GF-D8 (cell line): Measurements from ENCODE around the gene MEGF10.

Source experiments
- DNase-seq: peaks from one replicate; lab custom pipeline; 2025; lab: John Stamatoyannopoulos, UW

Gene MEGF10

DNA sequence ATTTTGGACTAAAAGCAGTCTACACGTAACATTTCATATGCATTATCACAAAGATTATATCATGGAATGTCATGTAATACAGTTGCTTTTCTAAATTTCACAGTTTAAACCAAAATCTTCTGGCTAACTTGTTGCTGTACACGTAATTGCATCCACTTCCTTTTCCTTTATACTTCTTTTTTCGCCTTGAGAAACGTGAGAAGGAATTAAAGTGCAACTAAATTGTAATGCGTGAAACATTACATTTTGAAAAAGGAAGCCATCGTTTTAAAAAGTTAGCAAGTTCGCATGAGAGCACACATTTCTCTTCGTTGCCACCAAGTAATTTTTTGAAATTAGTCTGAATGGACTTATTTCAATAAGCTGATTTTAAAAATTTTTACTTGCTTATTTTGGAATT lies 80.0 kb downstream of the MEGF10 start:
- no peak for DNase-seq

DNA sequence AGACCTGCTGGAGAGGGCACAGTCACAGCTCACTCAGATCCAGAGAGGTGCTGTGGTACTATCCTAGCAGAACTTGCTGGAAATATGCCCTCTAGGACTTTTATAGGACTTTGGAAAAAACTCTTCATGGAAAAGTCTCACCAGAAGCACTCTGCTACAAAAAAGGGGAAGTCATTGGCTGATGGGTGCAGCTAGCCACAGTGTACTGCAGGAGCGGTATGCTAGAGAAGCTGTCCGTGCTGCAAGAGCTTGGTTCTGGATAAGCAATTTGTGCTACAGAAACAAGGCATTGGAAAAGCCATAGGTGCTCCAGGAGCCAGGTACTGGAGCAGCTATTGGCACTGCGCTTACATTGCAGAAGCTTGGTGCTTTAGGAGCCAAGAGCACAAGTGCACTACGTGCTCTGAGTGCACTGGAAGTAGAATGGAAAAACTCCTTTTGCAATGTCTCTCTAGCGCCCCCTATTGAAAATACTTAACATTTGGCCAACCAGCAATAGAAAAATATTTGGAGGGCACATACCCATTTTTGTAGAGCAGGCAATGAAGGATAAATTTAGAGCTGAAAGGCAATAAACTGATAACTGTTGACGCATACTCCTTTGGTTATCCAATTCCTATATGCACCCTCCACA lies 83.4 kb downstream of the MEGF10 start:
- no peak for DNase-seq

DNA sequence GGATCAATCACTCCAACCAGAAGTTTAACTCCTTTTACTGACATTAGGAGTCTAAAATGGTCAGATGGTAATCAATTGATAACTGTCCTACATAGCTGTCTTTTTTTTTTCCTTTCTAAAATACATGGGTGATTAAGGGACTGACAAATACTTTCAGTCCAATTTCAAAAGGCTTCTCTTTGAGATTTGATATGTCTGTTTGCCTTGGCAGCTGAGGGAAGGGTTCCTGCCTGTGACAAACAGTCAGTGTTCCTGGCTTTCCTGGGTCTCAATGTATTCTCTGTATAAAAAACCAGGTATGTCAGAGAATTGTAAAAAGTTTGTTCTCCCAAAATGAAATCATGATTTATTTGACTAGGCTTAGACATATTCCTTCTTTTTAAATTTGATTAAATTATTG lies 84.5 kb downstream of the MEGF10 start:
- no peak for DNase-seq

DNA sequence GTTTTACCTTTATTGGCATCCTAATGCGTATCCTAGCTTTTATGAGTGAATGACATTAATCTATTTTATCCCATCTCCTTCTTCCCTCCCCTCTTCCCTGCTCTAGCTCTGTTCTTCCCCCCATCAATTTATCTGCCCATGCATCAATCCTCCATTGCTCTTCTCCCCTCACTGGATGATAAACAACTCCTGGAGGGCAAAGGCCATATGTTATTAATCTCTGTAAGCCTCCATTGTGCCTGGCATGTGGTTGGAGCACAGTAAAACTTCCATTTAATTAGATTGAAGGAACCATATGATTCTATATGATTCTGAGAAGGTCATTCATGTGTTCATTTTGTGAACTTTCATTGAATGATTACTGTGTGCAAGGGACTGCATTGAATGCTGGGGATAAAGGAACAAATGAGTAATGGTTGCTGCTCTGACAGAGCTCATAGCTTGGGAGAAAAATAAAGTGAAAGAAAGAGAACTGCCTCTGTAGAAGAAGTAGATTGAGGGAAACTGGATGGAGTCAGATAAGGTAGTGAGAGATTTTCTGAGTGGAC lies 85.0 kb downstream of the MEGF10 start:
- DNase-seq: no peak

DNA sequence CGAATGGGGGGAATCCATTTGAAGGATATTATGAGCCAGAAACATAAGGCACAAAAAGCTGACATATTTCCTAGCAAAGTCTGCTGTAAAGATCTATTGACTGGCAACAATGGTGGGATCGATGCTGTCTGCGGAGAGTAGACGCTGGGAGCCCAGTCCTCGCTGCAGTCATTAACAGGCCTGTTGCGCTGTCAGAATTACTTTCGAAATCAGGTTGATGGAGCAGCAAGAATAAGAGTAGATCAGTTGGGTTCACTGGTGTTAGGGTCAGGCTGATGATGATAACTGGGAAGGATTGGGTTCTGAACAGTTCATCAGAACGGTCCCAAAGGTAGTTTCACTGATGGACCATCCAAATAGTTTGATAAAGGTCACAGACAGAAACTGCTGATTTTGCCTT lies 87.1 kb downstream of the MEGF10 start:
- DNase-seq: no peak

DNA sequence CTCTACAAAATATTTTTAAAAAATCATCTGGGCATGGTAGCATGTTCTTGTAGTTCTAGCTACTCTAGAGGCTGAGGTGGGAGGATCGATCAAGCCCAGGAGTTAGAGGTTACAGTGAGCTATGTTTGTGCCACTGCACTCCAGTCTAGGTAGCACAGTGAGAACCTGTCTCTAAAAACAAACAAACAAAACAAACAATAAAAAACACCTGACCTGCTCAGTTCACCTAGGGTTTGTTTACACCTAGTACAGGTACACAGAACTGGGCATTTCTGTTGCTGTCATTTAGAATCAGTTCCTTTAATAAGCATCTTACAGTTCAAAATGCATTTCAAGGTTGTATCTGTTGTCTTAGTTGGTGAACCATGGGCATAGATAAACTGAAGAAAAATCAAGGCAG lies 95.3 kb downstream of the MEGF10 start:
- no peak for DNase-seq

DNA sequence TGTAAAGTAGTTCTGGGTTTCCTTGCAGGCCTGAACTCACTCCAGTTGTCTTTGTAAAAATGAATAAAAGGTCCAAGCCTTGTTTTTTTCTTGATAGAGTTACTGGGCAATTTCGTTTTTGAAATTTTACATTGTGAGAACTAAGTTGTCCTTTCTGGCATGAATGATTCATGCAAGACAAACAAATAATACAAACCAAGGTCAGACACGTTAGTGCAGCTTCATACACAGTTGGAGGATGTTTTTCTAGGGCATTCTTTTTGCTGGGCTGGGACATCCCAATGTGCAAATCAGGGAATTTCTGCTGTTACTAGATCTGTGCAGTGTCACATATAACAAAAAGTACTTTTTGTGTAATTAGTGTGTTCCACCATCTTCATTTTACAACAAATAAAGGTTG lies 96.0 kb downstream of the MEGF10 start:
- no peak for DNase-seq

DNA sequence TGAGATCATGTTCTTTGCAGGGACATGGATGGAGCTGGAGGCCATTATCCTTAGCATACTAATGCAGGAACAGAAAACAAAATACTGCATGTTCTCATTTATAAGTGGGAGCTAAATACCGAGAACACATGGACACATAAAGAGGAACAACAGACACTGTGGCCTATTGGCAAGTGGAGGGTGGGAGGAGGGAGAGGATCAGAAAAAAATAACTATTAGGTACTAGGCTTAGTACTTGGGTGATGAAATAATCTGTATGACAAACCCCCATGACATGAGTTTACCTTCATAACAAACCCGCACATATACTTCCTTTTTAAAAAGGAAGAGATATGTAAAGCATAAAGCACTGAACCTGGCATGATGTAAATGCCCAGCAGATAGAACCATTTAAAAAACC lies 99.0 kb downstream of the MEGF10 start:
- no peak for DNase-seq

DNA sequence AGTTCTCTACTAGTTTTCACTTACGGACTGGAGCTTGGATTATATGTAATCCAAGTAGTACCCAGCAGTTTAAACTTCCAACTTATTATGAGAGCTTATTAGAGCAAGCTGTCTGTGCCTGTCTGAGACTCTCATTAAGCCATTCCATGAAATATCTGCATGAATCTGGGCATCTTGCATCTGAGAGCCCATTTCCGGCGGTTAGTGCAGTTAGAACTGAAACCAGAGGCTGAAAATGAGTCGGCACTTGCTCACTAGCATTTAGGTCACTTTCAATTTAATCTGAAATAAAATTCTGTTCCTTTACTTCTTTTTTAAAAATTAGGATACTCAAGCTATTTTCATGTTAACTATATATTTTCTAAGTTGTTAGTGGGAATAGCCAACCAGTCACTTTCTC lies 102.2 kb downstream of the MEGF10 start:
- DNase-seq: no peak

DNA sequence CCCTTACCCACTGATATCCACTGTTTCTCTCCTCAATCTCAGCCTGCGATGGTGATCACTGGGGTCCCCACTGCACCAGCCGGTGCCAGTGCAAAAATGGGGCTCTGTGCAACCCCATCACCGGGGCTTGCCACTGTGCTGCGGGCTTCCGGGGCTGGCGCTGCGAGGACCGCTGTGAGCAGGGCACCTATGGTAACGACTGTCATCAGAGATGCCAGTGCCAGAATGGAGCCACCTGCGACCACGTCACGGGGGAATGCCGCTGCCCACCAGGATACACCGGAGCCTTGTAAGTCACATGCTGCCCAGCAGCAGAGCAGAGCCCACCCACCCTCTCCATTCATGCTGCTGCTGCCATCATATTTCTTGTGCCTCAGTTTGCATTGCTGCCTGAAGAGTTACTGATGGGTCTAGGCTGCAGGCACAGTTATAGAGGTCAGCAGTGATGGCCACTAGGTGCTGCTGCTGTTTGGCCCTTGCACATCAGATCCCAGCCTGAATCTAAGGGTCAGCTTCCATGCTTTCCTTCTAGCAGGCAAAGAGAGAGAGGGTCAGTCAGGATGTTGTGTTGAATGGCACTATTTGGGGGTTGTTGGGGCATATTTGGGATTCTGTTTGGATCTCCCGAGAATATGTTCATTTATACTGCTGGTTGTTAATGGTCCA lies 106.0 kb downstream of the MEGF10 start:
- DNase-seq: no peak

DNA sequence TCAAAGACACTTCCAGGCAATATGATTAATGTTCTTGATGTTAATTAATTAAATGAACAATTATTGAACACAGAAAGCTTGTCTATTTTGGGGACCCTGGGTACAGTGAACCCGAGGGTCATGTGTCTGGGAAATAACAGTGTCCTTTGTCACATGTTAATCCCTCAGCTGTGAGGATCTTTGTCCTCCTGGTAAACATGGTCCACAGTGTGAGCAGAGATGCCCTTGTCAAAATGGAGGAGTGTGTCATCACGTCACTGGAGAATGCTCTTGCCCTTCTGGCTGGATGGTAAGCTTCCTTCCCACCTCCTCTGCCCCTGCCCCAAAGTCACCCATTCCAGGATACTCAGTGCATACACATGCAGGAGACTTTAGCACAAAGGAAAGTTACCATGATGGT lies 107.9 kb downstream of the MEGF10 start:
- no peak for DNase-seq

DNA sequence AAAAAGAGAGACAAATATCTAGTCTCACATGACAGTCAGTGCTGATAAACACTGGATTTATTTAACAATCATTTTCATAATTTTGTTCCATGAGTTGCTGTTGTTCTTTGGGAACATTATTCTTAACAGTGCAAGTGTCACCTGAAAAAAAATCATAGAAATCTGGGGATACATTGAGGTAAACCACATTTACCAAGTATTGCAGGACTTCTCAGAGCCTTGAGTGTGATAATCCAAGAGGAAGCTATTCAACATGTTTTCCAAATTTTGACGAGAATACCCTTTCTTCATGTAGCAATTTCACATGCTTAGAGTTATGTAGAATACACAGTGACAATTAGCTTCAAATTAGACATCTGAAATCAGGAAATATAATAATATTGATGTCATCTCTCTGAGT lies 108.5 kb downstream of the MEGF10 start:
- no peak for DNase-seq

DNA sequence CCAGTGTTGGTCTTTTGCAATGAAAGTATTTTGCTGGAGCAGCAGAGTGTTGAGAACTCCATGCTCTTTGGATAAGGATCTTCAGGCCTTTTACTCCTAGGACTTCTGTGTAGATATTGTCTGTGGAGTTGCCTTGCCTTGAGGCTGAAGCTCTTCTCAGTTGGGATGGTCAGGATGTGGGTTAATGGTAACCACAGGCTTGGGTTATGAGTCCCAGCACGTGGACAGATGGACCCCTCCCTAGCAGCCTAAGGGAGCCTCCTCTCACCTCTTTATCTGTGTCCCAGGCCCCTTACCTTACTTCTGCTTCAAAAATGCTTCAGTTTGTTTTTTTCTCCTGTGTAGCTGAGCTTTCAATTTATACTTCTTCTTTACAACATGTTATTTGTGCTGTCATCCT lies 109.9 kb downstream of the MEGF10 start:
- no peak for DNase-seq

DNA sequence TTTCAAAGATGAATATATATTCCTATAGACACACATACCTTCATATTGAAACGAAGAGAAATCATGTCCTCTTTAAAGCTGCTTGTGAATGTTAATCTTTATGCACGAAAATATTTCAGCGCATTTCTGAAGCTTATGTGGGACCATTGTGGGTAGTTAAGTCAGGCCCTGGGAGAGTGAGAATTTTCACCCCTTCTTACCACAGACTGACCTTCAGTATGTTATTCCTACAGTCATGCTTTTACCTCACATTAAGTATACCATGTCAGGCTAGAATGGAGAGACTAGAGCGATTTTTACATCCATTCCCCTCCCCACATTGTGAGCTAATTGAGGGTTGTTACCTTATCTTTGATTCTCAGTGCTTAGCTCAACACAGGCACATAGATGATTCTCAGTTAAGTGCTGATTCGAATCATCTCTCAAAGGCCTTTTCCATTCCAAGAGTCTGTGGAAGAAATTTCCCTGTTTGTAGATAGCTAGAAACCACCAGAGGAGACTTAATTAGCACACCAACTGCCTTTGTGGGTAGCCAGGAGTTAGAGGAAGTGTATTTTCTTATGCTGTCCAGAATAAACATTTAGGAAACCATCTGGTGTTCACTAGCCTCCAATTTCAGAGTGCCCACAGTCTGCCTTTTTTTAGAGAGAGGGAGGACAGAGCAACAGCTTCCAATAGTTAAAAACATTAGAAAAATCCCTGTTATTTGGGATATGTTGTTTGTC lies 110.5 kb downstream of the MEGF10 start:
- no peak for DNase-seq

DNA sequence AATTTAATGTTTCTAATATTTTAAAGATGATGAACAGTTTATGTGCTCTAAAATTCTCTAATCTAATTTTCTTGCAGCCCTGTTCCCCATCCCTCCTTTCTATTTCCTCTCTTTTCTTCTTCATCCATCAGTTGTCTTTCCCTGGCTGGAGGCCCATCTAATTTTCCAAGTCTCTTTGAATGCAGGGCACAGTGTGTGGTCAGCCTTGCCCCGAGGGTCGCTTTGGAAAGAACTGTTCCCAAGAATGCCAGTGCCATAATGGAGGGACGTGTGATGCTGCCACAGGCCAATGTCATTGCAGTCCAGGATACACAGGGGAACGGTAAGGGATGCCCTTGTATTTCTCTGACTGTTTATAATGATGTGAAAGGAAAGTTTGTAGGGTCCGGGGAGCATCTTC lies 111.8 kb downstream of the MEGF10 start:
- DNase-seq: no peak

DNA sequence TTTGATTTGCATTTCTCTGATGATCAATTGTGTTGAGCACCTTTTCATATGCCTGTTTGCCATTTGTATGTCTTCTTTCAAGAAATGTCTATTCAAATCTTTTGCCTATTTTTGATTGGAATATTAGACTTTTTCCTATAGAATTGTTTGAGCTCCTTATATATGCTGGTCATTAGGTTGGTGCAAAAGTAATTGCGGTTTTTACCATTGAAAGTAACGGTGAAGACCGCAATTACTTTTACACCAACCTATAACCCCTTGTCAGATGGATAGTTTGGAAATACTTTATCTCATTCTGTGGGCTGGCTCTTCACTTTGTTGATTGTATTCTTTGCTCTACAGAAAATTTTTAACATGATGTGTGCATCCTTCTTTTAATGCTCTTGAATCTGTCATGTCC lies 113.6 kb downstream of the MEGF10 start:
- no peak for DNase-seq

DNA sequence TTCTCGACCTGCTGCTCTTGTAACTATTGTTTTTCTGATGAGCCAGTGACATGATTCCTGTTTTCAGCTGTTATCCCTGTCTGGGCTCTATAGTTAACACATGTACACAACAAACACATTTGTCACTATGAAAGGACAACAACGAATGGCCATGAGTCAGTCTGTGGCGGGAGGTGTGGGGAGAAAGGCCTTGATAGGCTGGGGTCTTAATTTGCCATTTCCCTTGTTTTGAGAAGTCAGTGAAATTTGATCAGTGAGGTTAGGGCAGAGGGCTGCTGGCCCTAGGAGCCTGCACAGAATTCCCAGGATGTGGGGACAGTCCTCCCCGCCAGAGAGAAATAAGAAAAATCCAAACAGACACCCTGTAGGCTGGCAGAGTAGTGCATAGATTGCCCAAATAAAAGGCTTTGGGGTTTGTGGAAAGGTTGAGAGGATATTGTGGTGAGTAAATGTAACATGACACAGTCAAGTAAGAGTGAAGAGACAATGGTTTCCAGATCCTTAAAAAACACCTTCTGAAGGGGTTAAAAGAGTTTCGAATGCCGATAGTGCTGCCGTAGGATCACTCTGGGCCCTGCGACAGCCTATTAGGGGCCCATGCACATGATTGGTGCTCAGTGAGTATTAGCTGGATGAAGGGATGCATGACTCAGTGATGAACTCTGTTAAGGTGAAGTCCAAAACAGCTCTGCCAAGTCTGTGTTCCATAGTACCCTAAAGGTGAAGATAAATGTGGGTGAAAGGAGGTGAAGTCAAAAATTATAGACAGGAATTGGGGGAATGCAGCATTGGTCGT lies 115.9 kb downstream of the MEGF10 start:
- no peak for DNase-seq

DNA sequence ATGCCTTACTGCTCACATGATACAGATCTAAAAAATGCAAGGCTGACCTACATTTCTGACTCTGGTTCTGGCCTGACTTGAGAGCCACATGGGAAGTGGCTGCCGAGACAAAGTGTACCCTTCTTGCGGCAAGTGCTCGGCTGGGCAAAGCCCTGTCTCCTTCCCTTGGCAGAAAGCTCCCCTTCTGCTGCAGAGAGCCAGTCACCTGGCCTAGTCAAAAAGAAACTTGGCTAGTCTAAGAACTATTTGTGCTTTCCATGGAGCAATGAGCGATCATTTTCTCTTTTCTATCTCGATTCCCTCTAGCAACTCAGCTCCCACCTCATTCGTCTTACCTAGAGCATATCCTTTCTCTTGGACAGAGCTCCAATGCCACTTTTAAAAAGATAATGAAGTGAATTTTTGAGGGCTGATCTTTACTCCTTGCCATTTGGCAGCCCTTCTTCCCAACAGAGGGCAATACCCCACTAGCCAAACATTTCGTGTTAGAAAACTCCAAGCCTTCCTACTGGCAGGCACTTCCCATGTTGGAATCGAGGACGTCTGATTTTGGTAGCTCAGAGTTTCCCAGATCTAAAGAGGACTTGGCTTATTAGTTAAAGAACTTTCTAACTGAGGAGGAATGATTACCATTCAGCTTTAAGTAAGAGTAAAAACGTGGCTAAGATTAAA lies 118.8 kb downstream of the MEGF10 start:
- DNase-seq: no peak

DNA sequence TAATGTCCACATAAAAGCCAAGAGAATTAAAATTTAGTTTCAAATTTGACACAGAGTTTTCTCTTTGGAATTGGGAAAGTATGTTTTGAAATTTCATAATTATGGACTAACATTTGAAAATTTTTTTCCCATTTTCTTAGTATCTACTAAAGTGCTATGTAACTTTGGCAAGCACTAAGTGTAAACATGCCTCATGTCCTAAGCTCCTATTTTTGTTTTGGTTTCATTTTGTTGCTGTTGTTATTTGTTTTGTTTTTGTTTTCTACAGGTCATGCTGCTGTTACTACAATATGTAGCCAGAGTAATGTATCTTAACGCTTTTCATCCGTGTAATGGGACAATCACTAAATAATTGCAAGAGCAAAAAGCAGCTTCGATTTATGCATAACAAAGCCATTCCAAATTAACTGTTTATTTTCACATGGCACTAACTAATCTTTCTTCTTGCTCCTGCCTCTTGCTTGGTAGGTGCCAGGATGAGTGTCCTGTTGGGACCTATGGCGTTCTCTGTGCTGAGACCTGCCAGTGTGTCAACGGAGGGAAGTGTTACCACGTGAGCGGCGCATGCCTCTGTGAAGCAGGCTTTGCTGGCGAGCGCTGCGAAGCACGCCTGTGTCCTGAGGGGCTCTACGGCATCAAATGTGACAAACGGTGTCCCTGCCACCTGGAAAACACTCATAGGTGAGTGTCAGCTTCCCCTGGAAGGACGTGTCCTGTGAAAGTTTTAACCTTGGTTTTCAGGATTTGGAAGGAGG lies 119.5 kb downstream of the MEGF10 start:
- DNase-seq: no peak

DNA sequence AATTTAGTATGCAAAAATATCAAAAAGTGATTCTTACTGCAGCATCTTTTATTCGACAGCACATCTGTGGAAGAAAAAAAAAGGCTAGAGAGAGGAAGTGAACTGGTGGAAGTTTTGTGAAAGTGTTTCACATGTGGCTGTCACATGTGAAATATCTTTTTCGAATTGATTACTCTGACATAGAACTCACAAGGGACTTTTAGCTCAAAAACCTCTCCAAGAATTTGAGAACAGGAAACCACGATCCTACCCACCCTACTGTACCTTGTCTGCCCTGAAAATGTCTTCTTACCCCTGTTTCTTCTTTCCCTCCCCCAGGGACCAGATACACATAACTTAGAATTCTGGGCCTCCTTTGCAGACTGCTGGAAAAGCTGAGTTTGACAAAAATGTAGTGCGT lies 120.4 kb downstream of the MEGF10 start:
- no peak for DNase-seq

DNA sequence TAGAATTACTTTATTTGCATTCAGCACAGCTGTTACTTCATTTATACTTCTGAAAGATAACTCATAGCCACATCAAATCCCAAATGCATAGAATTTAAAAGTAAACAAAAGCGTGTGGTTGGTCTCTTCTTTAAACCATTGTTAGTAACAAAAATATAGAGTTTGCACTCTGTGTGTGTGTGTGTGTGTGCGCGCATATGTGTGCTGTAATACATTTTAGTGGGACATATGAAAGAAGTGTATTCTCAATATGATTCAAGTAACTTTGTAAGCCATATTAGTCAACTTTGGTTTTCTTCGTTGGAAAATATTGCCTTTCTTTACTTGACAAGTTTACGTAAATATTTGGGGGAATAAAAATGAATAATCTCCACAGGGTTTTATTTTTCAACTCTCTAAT lies 120.8 kb downstream of the MEGF10 start:
- no peak for DNase-seq
